Esophagus squamous epithelium (tissue), 4 donors: ENCODE results near the gene ATP10A.

Source experiments
- POLR2A ChIP-seq, 4 donors: fragments of 450-650 bp; IDR thresholded peaks; one replicate each; pipeline ENCODE4 v1.6.1; 2017; ENCODE audit warnings: antibody characterized with exemption in 4 of 4, mild to moderate bottlenecking in 4 of 4, moderate library complexity in 3 of 4
- TF ChIP-seq, protein P1 (sequence below), 6 experiments: fragments of 450-650 bp in 4 of 6; fragments of 200-600 bp in 2 of 6; sonication (generic) in 2 of 6; IDR thresholded peaks; one replicate each; pipeline ENCODE4 v1.5.1; 2016 to 2019; ENCODE audit warnings: antibody characterized with exemption in 6 of 6, mild to moderate bottlenecking in 4 of 6, moderate library complexity in 4 of 6

DNA sequence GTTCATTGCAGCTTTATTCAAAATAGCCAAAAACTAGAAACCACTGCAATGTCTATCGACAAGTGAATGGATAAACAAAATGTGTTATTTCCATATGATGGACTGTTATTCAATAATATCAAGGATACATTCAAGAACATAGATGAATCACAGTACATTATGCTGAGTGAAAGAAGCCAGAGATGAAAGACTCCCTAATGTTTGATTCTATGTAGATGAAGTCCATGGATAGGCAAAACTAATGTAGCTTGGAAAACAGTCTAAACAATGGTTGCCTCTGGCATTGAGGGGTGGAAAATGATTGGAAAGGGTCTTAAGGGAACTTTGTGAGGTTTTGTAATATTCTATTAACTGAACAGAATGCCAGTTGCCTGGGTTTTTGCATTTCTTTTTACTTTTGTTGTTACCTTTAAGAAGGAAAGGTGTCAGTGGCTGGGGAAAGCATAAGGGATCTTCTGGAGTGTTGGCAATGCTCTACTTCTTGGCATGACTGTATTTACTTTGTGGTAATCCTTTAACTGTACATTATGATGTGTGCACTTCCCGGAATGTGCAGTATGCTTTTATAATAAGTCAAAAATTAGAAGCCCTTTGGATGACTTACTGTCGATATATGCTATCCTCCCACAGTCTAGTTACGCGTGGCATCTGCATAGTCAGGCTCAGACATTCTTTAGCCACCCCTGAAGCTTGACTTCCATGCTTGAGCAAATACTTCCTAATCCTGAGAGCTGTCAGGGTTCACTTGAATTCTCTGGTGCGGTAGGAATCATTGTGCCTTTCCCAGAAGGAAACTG, 20.5 kb upstream of the ATP10A start:
- TF ChIP-seq, protein P1, sequence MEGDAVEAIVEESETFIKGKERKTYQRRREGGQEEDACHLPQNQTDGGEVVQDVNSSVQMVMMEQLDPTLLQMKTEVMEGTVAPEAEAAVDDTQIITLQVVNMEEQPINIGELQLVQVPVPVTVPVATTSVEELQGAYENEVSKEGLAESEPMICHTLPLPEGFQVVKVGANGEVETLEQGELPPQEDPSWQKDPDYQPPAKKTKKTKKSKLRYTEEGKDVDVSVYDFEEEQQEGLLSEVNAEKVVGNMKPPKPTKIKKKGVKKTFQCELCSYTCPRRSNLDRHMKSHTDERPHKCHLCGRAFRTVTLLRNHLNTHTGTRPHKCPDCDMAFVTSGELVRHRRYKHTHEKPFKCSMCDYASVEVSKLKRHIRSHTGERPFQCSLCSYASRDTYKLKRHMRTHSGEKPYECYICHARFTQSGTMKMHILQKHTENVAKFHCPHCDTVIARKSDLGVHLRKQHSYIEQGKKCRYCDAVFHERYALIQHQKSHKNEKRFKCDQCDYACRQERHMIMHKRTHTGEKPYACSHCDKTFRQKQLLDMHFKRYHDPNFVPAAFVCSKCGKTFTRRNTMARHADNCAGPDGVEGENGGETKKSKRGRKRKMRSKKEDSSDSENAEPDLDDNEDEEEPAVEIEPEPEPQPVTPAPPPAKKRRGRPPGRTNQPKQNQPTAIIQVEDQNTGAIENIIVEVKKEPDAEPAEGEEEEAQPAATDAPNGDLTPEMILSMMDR (IDR thresholded peaks at IDR 0.05): no peak
- no peak for TF ChIP-seq POLR2A (IDR thresholded peaks at IDR 0.05)
